DND-41 (cell line): ENCODE results near the gene C2orf80.

Experiments
- EZH2 ChIP-seq: IDR thresholded peaks from 3 replicates; pipeline ENCODE4 v1.6.1; 2012; ENCODE audit warnings: borderline replicate concordance, low read depth, mild to moderate bottlenecking, moderate library complexity, low read length, inconsistent platforms; ENCODE audit not compliant: severe bottlenecking
- TF ChIP-seq, protein P1 (sequence below): IDR thresholded peaks from 2 replicates; pipeline ENCODE4 v1.5.1; 2012; ENCODE audit warnings: borderline replicate concordance, low read length, moderate library complexity, mild to moderate bottlenecking; ENCODE audit not compliant: poor library complexity, severe bottlenecking; ENCODE audit errors: extremely low read depth

DNA sequence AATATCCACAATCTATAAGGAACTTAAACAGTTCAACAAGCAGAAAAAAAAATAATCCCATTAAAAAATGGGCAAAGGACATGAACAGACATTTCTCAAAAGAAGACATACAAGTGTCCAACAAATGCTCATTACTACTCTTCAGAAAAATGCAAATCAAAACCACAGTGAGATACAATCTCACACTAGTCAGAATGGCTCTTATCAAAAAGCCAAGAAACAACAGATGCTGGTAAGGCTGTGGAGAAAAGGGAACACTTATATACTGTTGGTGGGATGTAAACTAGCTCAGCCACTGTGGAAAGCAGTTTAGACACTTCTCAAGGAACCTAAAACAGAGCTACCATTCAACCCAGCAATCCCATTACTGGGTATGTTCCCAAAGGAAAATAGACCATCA lies 36.7 kb downstream of the C2orf80 start:
- TF ChIP-seq, protein P1, sequence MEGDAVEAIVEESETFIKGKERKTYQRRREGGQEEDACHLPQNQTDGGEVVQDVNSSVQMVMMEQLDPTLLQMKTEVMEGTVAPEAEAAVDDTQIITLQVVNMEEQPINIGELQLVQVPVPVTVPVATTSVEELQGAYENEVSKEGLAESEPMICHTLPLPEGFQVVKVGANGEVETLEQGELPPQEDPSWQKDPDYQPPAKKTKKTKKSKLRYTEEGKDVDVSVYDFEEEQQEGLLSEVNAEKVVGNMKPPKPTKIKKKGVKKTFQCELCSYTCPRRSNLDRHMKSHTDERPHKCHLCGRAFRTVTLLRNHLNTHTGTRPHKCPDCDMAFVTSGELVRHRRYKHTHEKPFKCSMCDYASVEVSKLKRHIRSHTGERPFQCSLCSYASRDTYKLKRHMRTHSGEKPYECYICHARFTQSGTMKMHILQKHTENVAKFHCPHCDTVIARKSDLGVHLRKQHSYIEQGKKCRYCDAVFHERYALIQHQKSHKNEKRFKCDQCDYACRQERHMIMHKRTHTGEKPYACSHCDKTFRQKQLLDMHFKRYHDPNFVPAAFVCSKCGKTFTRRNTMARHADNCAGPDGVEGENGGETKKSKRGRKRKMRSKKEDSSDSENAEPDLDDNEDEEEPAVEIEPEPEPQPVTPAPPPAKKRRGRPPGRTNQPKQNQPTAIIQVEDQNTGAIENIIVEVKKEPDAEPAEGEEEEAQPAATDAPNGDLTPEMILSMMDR: no peak
- TF ChIP-seq EZH2: no peak
